Left ventricle myocardium inferior (tissue), 1 donor: ENCODE results near the gene TBX6. TPM values are rescaled to one million over a fixed set of nuclear protein-coding genes. Genes with fewer than 3 reads are reported as not detected.

ENCODE experiments used
- DNase-seq: peaks from one replicate; pipeline ENCODE4 v3.0.0-alpha.2; 2020
- H3K27ac ChIP-seq: fragments of 200-600 bp; replicated peaks from 2 replicates; pipeline ENCODE4 v1.8.0; 2021
- H3K27me3 ChIP-seq: fragments of 200-600 bp; 2 replicates; pipeline ENCODE4 v1.8.0; 2021; ENCODE audit warnings: low read depth
- H3K36me3 ChIP-seq: fragments of 200-600 bp; 2 replicates; pipeline ENCODE4 v1.8.0; 2021
- H3K4me1 ChIP-seq: fragments of 200-600 bp; 2 replicates; pipeline ENCODE4 v1.8.0; 2021
- H3K4me3 ChIP-seq: fragments of 200-600 bp; 2 replicates; pipeline ENCODE4 v1.8.0; 2021; ENCODE audit warnings: mild to moderate bottlenecking, moderate library complexity
- H3K9me3 ChIP-seq: fragments of 200-600 bp; replicated peaks from 2 replicates; pipeline ENCODE4 v1.8.0; 2021
- intact Hi-C: fragments of 100-400 bp; cut with micrococcal nuclease; formaldehyde crosslinking; loops from one replicate; pipeline ENCODE4 v1.11.0; 2022
- total RNA-seq: library from RNA; stranded (reverse); fragmentation: NEBNext Ultra II Directional; extraction: Animal tissue kit (Norgen Biotek cat#: 25700); gene quantifications from one replicate; pipeline ENCODE4 v1.2.1, GENCODE V29; 2021
- TF ChIP-seq, protein P1 (sequence below): fragments of 200-600 bp; IDR thresholded peaks from 2 replicates; pipeline ENCODE4 v1.8.0; 2021; ENCODE audit warnings: antibody characterized with exemption, mild to moderate bottlenecking, borderline replicate concordance
- donor health status: DM: no; HTN: yes; CAD: no; lungs with severe emphysema.

TBX6 gene
- total RNA-seq, 1 donor from 2014 or later, result 1.0 TPM

DNA sequence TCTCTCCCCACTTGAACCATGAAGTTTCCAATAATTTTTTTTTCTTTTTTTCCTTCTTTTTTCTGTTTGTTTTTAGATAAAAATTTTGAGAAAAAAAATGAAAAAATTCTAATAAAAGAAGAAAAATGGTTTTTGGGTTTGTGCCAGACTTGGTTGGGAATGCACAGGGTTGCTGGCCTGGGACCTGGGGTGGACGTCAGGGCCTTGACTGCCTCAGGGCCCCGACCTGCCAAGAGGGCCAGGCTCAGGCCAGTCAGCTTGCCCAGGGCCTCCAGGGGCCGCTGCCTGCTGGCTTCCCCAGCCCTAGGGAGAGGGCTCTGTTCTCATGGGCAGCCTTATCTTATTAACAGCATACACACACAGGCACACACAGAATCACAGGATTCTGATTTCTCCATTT, 6.5 kb downstream of the TBX6 start:
- H3K36me3 ChIP-seq, result peaks cover 56% of the 10 kb centered on the region

DNA sequence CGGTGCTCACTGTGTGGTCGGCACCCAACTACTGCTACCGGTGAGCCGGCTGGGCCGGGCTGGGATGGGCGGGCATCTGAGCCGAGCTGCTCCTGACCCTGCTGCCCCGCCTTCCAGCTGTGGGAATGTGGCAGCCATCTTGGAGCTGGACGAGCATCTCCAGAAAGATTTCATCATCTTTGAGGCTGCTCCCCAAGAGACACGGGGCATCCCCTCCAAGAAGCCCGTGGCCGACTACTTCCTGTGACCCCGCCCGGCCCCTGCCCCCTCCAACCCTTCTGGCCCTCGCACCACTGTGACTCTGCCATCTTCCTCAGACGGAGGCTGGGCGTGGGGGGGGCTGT, 6.9 kb downstream of the TBX6 start:
- peaks cover 21% of the 10 kb centered on the region for H3K4me1 ChIP-seq
- H3K36me3 ChIP-seq, result peaks cover 60% of the 10 kb centered on the region
- no peaks in the 10 kb centered on the region for H3K9me3 ChIP-seq
- H3K27me3 ChIP-seq, result no peaks in the 10 kb centered on the region
- TF ChIP-seq, protein P1, sequence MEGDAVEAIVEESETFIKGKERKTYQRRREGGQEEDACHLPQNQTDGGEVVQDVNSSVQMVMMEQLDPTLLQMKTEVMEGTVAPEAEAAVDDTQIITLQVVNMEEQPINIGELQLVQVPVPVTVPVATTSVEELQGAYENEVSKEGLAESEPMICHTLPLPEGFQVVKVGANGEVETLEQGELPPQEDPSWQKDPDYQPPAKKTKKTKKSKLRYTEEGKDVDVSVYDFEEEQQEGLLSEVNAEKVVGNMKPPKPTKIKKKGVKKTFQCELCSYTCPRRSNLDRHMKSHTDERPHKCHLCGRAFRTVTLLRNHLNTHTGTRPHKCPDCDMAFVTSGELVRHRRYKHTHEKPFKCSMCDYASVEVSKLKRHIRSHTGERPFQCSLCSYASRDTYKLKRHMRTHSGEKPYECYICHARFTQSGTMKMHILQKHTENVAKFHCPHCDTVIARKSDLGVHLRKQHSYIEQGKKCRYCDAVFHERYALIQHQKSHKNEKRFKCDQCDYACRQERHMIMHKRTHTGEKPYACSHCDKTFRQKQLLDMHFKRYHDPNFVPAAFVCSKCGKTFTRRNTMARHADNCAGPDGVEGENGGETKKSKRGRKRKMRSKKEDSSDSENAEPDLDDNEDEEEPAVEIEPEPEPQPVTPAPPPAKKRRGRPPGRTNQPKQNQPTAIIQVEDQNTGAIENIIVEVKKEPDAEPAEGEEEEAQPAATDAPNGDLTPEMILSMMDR, result no peak
- DNase-seq, result peak; percentile 57
- no peak overlapping the region for H3K4me3 ChIP-seq
- intact Hi-C loops, result no loop called here
- H3K27ac ChIP-seq, result peak overlapping the region; percentile 62

More for the DNA sequence above, 6.5 kb downstream of the TBX6 start:
- H3K9me3 ChIP-seq, result no peaks in the 10 kb centered on the region
- intact Hi-C loops, result no loop called here
- no peaks in the 10 kb centered on the region for H3K27me3 ChIP-seq
- peaks cover 20% of the 10 kb centered on the region for H3K4me1 ChIP-seq
- H3K27ac ChIP-seq, result peak overlapping the region; percentile 62
- H3K4me3 ChIP-seq, result no peak overlapping the region
- TF ChIP-seq, protein P1, result no peak
- no peak for DNase-seq

DNA sequence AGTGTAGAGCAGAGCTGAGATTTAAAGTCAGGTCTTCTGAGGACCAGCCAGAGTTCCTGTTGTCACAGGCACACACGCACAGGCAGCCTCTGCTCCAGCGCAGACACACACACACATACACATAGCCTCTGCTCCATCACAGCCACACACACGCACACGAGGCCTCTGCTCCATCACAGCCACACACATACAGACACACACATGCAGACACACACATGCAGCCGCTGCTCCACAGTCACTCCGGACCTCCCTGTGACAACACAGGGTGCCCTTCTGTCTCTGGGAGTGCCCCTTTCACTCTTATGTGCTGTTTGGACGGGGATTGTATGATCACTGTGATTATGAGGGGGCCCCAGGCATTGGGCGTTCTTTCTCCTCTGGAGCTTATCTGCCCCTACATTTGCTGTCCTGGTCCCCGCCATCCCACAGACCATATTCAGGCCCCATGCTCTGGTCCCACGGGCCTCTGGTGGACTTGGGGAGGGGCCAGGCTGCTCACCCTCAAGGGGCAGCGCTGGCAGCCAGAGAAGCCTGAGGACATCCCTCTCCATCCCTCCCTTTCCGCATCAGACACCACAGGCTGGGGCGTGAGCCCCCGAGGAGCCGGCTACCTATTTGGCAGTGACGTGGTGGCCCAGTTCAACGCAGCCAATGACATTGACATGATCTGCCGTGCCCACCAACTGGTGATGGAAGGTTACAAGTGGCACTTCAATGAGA, 7.5 kb downstream of the TBX6 start:
- intact Hi-C loops, result no loop called here
- no peaks in the 10 kb centered on the region for H3K27me3 ChIP-seq
- H3K4me3 ChIP-seq, result no peak overlapping the region
- H3K4me1 ChIP-seq, result peaks cover 27% of the 10 kb centered on the region
- H3K27ac ChIP-seq, result peak overlapping the region; percentile 62
- no peaks in the 10 kb centered on the region for H3K9me3 ChIP-seq
- TF ChIP-seq, protein P1, result no peak
- no peak for DNase-seq
- H3K36me3 ChIP-seq, result peaks cover 66% of the 10 kb centered on the region

DNA sequence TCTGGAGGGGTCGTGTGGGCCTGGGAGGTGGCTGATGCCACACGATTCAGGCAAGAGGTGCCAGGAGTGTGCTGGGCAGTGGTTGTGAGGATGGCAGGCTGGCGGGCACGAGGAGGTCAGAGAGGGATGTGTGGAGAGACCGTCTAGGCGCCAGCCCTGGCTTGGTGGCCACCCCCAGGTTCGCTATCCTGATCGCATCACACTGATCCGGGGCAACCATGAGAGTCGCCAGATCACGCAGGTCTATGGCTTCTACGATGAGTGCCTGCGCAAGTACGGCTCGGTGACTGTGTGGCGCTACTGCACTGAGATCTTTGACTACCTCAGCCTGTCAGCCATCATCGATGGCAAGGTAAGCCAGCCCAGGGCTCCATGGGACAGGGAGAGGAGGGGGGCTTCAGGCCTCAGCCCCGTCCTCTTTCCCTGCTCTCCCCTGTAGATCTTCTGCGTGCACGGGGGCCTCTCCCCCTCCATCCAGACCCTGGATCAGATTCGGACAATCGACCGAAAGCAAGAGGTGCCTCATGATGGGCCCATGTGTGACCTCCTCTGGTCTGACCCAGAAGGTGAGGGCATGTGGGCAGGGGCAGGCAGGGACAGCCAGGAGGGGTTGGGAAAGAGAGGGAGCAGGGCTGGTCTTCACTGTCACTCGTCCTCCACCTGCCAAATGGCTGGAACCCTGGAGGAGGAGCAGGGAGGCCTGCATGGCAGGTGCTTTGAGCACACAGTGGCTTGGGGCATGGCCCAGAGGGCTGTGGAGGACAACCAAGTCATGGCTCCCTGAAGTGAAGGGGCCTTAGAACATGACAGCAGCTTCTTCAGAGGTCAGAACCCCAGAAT, 8.3 kb downstream of the TBX6 start:
- no peak for DNase-seq
- Histone ChIP-seq H3K9me3 (no peaks in the 10 kb centered on the region), H3K36me3 (peaks cover 74% of the 10 kb centered on the region), H3K27me3 (no peaks in the 10 kb centered on the region), H3K4me1 (peaks cover 35% of the 10 kb centered on the region), H3K27ac (no peak overlapping the region), H3K4me3 (no peak overlapping the region)
- TF ChIP-seq, protein P1, result no peak
- intact Hi-C loops, result no loop called here

DNA sequence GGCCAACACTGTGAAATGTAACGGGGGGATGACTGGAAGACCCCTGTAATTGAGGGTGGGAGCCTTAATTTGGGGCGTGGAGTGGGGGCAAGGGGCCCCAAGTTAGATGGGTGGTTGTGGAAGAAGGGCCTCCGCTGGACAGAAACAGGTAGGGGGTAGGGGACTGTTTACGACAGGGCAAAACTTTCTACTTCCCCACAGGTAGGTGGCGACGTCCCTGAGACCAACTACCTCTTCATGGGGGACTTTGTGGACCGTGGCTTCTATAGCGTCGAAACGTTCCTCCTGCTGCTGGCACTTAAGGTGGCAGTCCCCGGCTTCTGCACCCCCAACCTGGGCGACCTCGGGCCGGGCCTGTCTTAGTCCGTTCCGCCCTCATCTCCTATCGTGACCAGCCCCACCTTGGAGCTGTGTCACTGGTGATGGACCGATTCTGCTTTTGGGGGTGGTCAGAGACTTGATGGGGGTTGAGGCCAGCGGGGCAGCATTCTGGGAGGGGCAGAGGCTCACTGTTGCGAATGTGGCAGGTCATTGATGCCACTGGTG, 9.1 kb downstream of the TBX6 start:
- H3K4me3 ChIP-seq, result no peak overlapping the region
- peaks cover 80% of the 10 kb centered on the region for H3K36me3 ChIP-seq
- TF ChIP-seq, protein P1, result no peak
- no peak overlapping the region for H3K27ac ChIP-seq
- intact Hi-C loops, result no loop called here
- no peak for DNase-seq
- H3K27me3 ChIP-seq, result no peaks in the 10 kb centered on the region
- H3K9me3 ChIP-seq, result no peaks in the 10 kb centered on the region
- peaks cover 43% of the 10 kb centered on the region for H3K4me1 ChIP-seq
